Gastroesophageal sphincter (tissue), 3 donors: Measurements from ENCODE around the gene KIF13A.

ENCODE experiments used
- EP300 ChIP-seq: sonication (generic); formaldehyde crosslinking; IDR thresholded peaks from one replicate; pipeline ENCODE4 v1.6.1; 2017; ENCODE audit warnings: antibody characterized with exemption, mild to moderate bottlenecking
- POLR2A ChIP-seq, 2 donors: fragments of 450-650 bp; IDR thresholded peaks; one replicate each; pipeline ENCODE4 v1.6.1; 2017; ENCODE audit warnings: antibody characterized with exemption in 2 of 2, mild to moderate bottlenecking in 2 of 2, moderate library complexity in 1 of 2
- POLR2AphosphoS5 ChIP-seq: sonication (generic); formaldehyde crosslinking; IDR thresholded peaks from one replicate; pipeline ENCODE4 v1.6.1; 2017; ENCODE audit warnings: antibody characterized with exemption
- TF ChIP-seq, protein P1 (sequence below), 4 experiments: fragments of 200-600 bp in 2 of 4; fragments of 450-650 bp in 2 of 4; sonication (generic) in 1 of 4; IDR thresholded peaks; one replicate each; pipeline ENCODE4 v1.5.1; 2017 to 2019; ENCODE audit warnings: antibody characterized with exemption in 4 of 4, mild to moderate bottlenecking in 2 of 4, moderate library complexity in 2 of 4

DNA sequence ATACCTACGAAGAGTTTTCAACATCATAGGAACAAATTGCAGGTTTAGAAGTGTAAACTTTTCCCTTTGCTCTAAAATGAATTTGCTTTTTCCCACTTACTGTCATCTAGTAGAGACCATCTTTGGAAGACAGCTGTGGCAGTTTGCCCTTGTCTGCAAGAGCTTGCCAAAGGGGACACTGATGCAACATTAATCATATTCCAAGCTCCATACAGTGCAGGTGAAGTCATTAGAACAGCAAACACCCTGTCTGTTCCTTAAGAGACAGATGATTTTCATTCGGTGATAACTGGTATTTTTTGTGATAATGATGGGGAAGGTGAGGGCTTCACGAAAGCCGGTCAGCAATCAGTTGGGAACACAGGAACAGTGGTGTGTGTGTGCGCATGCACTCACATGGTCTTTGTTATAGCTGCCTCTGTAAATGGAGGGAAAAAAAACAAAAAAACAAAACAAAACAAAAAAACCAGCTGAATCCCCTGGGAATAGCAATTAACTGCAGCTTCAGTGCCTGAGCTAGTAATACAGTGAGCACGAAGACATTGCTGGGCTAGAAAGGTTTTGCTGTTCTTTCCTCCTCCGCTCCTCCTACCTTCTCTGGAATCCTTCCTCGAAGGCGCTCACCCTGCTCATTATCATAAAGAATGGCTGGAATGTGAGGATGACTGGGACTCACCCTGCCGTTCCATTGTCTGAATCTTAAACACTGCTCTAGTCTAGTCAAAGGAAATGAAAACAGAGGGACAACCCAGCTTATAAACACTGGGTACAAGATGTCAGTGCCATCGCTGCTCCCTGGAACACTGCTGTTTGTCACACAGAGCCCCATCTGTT is 35.2 kb upstream of the KIF13A start:
- TF ChIP-seq POLR2AphosphoS5: no peak
- TF ChIP-seq, protein P1, sequence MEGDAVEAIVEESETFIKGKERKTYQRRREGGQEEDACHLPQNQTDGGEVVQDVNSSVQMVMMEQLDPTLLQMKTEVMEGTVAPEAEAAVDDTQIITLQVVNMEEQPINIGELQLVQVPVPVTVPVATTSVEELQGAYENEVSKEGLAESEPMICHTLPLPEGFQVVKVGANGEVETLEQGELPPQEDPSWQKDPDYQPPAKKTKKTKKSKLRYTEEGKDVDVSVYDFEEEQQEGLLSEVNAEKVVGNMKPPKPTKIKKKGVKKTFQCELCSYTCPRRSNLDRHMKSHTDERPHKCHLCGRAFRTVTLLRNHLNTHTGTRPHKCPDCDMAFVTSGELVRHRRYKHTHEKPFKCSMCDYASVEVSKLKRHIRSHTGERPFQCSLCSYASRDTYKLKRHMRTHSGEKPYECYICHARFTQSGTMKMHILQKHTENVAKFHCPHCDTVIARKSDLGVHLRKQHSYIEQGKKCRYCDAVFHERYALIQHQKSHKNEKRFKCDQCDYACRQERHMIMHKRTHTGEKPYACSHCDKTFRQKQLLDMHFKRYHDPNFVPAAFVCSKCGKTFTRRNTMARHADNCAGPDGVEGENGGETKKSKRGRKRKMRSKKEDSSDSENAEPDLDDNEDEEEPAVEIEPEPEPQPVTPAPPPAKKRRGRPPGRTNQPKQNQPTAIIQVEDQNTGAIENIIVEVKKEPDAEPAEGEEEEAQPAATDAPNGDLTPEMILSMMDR (IDR thresholded peaks at IDR 0.05): no peak
- no peak for TF ChIP-seq POLR2A (IDR thresholded peaks at IDR 0.05)
- TF ChIP-seq EP300: no peak
